GM10266 (cell line): ENCODE results near the gene FADS2.

ENCODE experiments used
- DNase-seq: peaks from one replicate; pipeline ENCODE4 v3.0.0; 2012; ENCODE audit errors: extremely low spot score
- CTCF ChIP-seq: IDR thresholded peaks from 2 replicates; pipeline ENCODE4 v1.5.1; 2012; ENCODE audit warnings: mild to moderate bottlenecking, low read depth; ENCODE audit not compliant: control insufficient read depth, insufficient read depth; ENCODE audit errors: missing control alignments

The FADS2 gene

GRCh38 chr11:61782299-61782698, 45.8 kb upstream of the FADS2 start:
- TF ChIP-seq CTCF = no peak
- DNase-seq = no peak

GRCh38 chr11:61782841-61783240, 45.3 kb upstream of the FADS2 start:
- no peak for TF ChIP-seq CTCF
- DNase-seq = no peak

- DNase-seq = no peak
- TF ChIP-seq CTCF = no peak
Measured at GRCh38 chr11:61783717-61784505, 44.2 kb upstream of the FADS2 start.

GRCh38 chr11:61784506-61784805, 43.6 kb upstream of the FADS2 start:
- no peak for TF ChIP-seq CTCF
- no peak for DNase-seq

GRCh38 chr11:61785837-61786402, 42.2 kb upstream of the FADS2 start:
- peak; percentile 12 for TF ChIP-seq CTCF
- DNase-seq = no peak

- TF ChIP-seq CTCF = peak; percentile 50
- DNase-seq = no peak
Measured at GRCh38 chr11:61787928-61788491, 40.1 kb upstream of the FADS2 start.

GRCh38 chr11:61791737-61792309, 36.3 kb upstream of the FADS2 start:
- TF ChIP-seq CTCF = no peak
- DNase-seq = no peak
